ENCODE data around the gene CYTH1. TPM values are rescaled to one million over a fixed set of nuclear protein-coding genes. Genes with fewer than 3 reads are reported as not detected.

The CYTH1 gene
- total and polyA plus RNA-seq, 8 donors, result 18.3 to 34.4 (median 23.5) TPM

GRCh38 chr17:78748048-78748729 lies 33.9 kb downstream of the CYTH1 start:
- H3K9me3 ChIP-seq, result no peaks in the 10 kb centered on the region
- peaks cover 0 to 57% (median 23%) of the 10 kb centered on the region in 3 donors for H3K4me1 ChIP-seq
- FAIRE-seq, result no peak
- no peaks in the 10 kb centered on the region for H3K27me3 ChIP-seq
- no peaks in the 10 kb centered on the region for H3K36me3 ChIP-seq
- ATAC-seq, result peak; percentile 62 to 86 (median 78)
- intact Hi-C loops (cut with DNase I), result no loop called here
- TF ChIP-seq, protein P1, sequence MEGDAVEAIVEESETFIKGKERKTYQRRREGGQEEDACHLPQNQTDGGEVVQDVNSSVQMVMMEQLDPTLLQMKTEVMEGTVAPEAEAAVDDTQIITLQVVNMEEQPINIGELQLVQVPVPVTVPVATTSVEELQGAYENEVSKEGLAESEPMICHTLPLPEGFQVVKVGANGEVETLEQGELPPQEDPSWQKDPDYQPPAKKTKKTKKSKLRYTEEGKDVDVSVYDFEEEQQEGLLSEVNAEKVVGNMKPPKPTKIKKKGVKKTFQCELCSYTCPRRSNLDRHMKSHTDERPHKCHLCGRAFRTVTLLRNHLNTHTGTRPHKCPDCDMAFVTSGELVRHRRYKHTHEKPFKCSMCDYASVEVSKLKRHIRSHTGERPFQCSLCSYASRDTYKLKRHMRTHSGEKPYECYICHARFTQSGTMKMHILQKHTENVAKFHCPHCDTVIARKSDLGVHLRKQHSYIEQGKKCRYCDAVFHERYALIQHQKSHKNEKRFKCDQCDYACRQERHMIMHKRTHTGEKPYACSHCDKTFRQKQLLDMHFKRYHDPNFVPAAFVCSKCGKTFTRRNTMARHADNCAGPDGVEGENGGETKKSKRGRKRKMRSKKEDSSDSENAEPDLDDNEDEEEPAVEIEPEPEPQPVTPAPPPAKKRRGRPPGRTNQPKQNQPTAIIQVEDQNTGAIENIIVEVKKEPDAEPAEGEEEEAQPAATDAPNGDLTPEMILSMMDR (IDR thresholded peaks at IDR 0.05), result no peak
- peak overlapping the region in 3 of 4 donors; percentile 12 to 78 (median 72) for H3K27ac ChIP-seq
- peak in 3 of 6 donors; percentile 44 to 67 (median 45) for DNase-seq
- 14 to 16% methylated on average over 6 of the region's 6 CpGs for WGBS, 2 donors
- peak overlapping the region in 1 of 4 donors; percentile 20 for H3K4me3 ChIP-seq

GRCh38 chr17:78747488-78747887 lies 34.6 kb downstream of the CYTH1 start:
- no peaks in the 10 kb centered on the region for H3K27me3 ChIP-seq
- H3K36me3 ChIP-seq, result no peaks in the 10 kb centered on the region
- intact Hi-C loops (cut with DNase I), result no loop called here
- H3K9me3 ChIP-seq, result no peaks in the 10 kb centered on the region
- WGBS, 2 donors, result 60 to 69% methylated on average over 2 of the region's 2 CpGs
- peak overlapping the region in 1 of 4 donors; percentile 20 for H3K4me3 ChIP-seq
- DNase-seq (no peak), ATAC-seq (peak in 1 of 4 donors; percentile 10), FAIRE-seq (no peak)
- H3K4me1 ChIP-seq, result peaks cover 0 to 56% (median 23%) of the 10 kb centered on the region in 3 donors
- H3K27ac ChIP-seq, result peak overlapping the region in 2 of 4 donors; percentile 72 to 78
- TF ChIP-seq, protein P1 (IDR thresholded peaks at IDR 0.05), result no peak

DNA sequence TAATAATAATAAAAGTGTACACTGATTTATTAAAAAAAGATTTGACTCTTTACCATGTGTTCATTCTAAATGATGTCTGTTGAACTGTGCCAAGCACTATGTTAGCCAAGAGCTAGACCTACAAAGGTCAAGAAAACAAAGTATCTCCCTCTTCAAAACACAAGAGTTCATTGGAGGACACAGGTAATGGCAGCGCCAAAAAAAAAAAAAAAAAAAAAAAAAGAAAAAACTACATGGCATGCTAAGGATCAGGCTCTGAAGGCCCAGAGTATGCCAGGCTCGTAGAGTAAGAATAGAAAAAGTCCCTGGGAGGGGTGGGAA lies 35.2 kb downstream of the CYTH1 start:
- no peak for DNase-seq
- no peaks in the 10 kb centered on the region for H3K9me3 ChIP-seq
- no peaks in the 10 kb centered on the region for H3K27me3 ChIP-seq
- no peaks in the 10 kb centered on the region for H3K36me3 ChIP-seq
- no peak overlapping the region for H3K4me3 ChIP-seq
- FAIRE-seq, result no peak
- intact Hi-C loops (cut with DNase I), result no loop called here
- WGBS, 2 donors, result 28 to 38% methylated on average over 2 of the region's 2 CpGs
- H3K27ac ChIP-seq, result peak overlapping the region in 2 of 4 donors; percentile 72 to 78
- peak in 3 of 4 donors; percentile 8 to 36 (median 25) for ATAC-seq
- peaks cover 0 to 54% (median 23%) of the 10 kb centered on the region in 3 donors for H3K4me1 ChIP-seq
- TF ChIP-seq, protein P1 (IDR thresholded peaks at IDR 0.05), result no peak

DNA sequence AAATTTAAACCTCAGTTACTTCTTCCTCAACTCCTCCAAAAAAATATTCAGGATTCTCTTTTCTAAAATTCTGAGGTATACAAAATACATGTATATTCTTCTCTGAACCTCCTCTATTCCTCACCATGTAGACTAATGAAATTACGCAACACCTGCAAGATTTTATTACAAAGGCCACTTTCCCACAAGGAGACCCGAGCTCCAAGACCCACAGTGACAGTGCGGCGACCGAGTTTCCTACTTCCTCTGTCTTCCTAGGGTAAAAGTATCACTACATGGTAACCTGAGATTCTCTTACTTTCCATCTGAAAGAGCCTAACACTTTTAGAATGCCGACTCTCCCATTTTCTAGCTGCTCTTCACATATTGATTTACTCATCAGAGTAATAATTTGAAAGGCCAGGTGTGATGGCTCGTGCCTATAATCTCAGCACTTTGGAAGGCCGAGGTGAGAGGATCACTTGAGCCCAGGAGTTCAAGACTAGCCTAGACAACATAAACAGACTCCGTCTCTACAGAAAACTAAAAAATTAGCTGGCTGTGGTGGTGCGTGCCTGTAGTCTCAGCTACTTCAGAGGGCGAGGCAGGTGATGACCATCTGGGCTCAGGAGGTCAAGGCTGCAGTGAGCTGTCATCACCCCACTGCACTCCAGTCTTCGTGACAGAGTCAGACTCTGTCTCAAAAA lies 35.7 kb downstream of the CYTH1 start:
- no peak for ATAC-seq
- H3K4me3 ChIP-seq, result no peak overlapping the region
- WGBS, 2 donors, result 68 to 71% methylated on average over 12 of the region's 12 CpGs
- no peaks in the 10 kb centered on the region for H3K9me3 ChIP-seq
- intact Hi-C loops (cut with DNase I), result no loop called here
- H3K36me3 ChIP-seq, result no peaks in the 10 kb centered on the region
- no peaks in the 10 kb centered on the region for H3K27me3 ChIP-seq
- peaks cover 0 to 49% (median 23%) of the 10 kb centered on the region in 3 donors for H3K4me1 ChIP-seq
- FAIRE-seq, result no peak
- TF ChIP-seq, protein P1 (IDR thresholded peaks at IDR 0.05), result no peak
- DNase-seq, result no peak
- peak overlapping the region in 1 of 4 donors; percentile 78 for H3K27ac ChIP-seq

Measured in pancreas (tissue), 10 donors.